Right lobe of liver (tissue), 4 donors: ENCODE measurements around the gene ADAM30.

Experiments used
- CTCF ChIP-seq, 4 donors: fragments of 200-600 bp in 3 of 4; fragments of 450-650 bp in 1 of 4; IDR thresholded peaks; one replicate each; pipeline versions ENCODE4 v1.5.1 to v1.8.0; 2016 to 2022; ENCODE audit warnings: antibody characterized with exemption in 4 of 4, mild to moderate bottlenecking in 2 of 4
- POLR2A ChIP-seq: fragments of 450-650 bp; IDR thresholded peaks from one replicate; pipeline ENCODE4 v1.6.1; 2017; ENCODE audit warnings: antibody characterized with exemption, mild to moderate bottlenecking
- donor health status: DM: no; HTN: no; CAD: no.
- donor health status: DM: no; HTN: no; CAD: no.
- donor health status: DM: no; HTN: yes; CAD: no.

DNA sequence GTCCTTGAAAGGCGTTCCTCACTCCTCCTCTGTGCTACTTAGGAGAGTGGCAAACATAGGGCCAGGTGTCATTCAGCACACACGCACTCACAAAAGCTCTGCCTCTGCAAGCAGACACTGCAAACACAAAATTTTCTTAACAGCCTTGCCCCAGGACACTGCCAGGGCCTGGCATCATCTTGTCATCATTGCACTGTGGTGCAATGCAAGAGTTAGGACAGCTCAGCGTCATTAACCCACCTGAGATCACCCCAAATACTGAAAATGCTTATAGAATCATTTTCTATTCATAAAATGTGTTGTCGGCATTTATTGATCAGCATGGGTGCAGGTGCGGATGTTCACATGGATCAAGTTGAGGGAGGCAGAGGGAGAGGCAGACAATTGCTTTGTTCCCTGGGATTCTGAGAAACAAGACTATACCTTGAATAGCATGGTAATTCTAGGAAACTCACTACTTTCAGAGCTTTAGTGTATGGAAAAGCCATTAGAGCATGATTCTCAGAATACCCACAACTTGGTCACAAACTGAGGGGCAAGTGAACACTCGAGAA is 3.0 kb downstream of the ADAM30 start:
- TF ChIP-seq POLR2A = no peak
- TF ChIP-seq CTCF (IDR thresholded peaks at IDR 0.05) = no peak
